Measurements from ENCODE around the gene DARS2.

GRCh38 chr1:173871500-173871899 lies 47.0 kb downstream of the DARS2 start:
- TF ChIP-seq CTCF (IDR thresholded peaks at IDR 0.05; ENCODE audit: low read depth, low read length, missing input control) (no peak), RAD21 (IDR thresholded peaks at IDR 0.05) (no peak), ZBTB33 (IDR thresholded peaks at IDR 0.05) (no peak), REST (IDR thresholded peaks at IDR 0.05) (no peak), YY1 (IDR thresholded peaks at IDR 0.05) (no peak), ATF3 (IDR thresholded peaks at IDR 0.05) (no peak), MAX (IDR thresholded peaks at IDR 0.05) (no peak), EGR1 (IDR thresholded peaks at IDR 0.05; ENCODE audit: low read depth in 2 of 2) (no peak), SP1 (IDR thresholded peaks at IDR 0.05) (no peak)
